Adipose tissue (tissue), 3 donors: Measurements from ENCODE around the gene FAM151A. TPM values are rescaled to one million over a fixed set of nuclear protein-coding genes. Genes with fewer than 3 reads are reported as not detected.

Experiments used
- H3K27ac ChIP-seq: one replicate; pipeline ENCODE4 v1.5.1; 2013; ENCODE audit warnings: low read depth, low read length
- WGBS, 3 donors: extraction: QIAGEN DNeasy Blood & Tissue Kit; methylation state at CpG; one replicate each; pipeline ENCODE4 v1.1.7; 2013; 5-methylcytosine and 5-hydroxymethylcytosine counted together
- polyA plus RNA-seq, 3 donors: library from polyadenylated mRNA; stranded (reverse); fragments of 200-250 nt; gene quantifications; one replicate each; pipeline ENCODE4 v1.2.3, GENCODE V29; 2013
- donor health status: healthy with polysubstance abuse.
- donor health status: Bipolar disorder and iron deficiency.
- donor health status: healthy.

The FAM151A gene
- polyA plus RNA-seq, 3 donors = 0.22 to 0.85 (median 0.46) TPM

- WGBS, 3 donors = 76 to 84% (median 81%) methylated on average over 4 of the region's 4 CpGs
- H3K27ac ChIP-seq = no peak overlapping the region
Observed at GRCh38 chr1:54569339-54569738, 54.0 kb downstream of the FAM151A start.

- 36 to 74% (median 39%) methylated on average over 5 of the region's 5 CpGs for WGBS, 3 donors
- no peak overlapping the region for H3K27ac ChIP-seq
Observed at GRCh38 chr1:54567961-54568360, 55.4 kb downstream of the FAM151A start.

GRCh38 chr1:54566438-54567141 lies 56.7 kb downstream of the FAM151A start:
- 87 to 90% (median 88%) methylated on average over 5 of the region's 5 CpGs for WGBS, 3 donors
- no peak overlapping the region for H3K27ac ChIP-seq

- no peak overlapping the region for H3K27ac ChIP-seq
- WGBS, 3 donors = 79 to 85% (median 85%) methylated on average over 4 of the region's 4 CpGs
Observed at GRCh38 chr1:54565113-54565501, 58.2 kb downstream of the FAM151A start.

- no peak overlapping the region for H3K27ac ChIP-seq
- 57 to 65% (median 59%) methylated on average over 16 to 17 of the region's 17 CpGs for WGBS, 3 donors
Observed at GRCh38 chr1:54564312-54565112, 58.8 kb downstream of the FAM151A start.

- H3K27ac ChIP-seq = no peak overlapping the region
- 61 to 76% (median 74%) methylated on average over 3 of the region's 3 CpGs for WGBS, 3 donors
Observed at GRCh38 chr1:54559771-54560231, 63.5 kb downstream of the FAM151A start.

Other genes starting within 250 kb of the FAM151A start
- 10 to 100 TPM; 18.6 to 43.9 (median 37.0) TPM for gene SSBP3, start 217.1 kb downstream of the FAM151A start, polyA plus RNA-seq
- gene ACOT11, start 75.3 kb downstream of the FAM151A start, polyA plus RNA-seq = 1 to 10 TPM; 1.1 to 2.4 (median 1.5) TPM
- gene MROH7, start 18.3 kb upstream of the FAM151A start, polyA plus RNA-seq = under 1 TPM; 0.22 to 0.33 (median 0.28) TPM
- 10 to 100 TPM in 2 of 3 donors, 1 to 10 TPM in 1; 8.1 to 13.5 (median 13.1) TPM for gene TTC4, start 92.3 kb upstream of the FAM151A start, polyA plus RNA-seq
- gene PARS2, start 141.0 kb upstream of the FAM151A start, polyA plus RNA-seq = 1 to 10 TPM in 2 of 3 donors, under 1 TPM in 1; 0.11 to 2.0 (median 1.7) TPM
- gene TTC22, start 177.8 kb upstream of the FAM151A start, polyA plus RNA-seq = 1 to 10 TPM in 2 of 3 donors, not detected in 1; 1.2 to 6.3 TPM